SK-N-SH (cell line): Measurements from ENCODE around the gene WIZ. TPM values are rescaled to one million over a fixed set of nuclear protein-coding genes. Genes with fewer than 3 reads are reported as not detected.
A peak's percentile ranks its signal among the peaks of the same experiment; 100 is the strongest.

Experiments
- CTCF ChIA-PET: fragments of 300-600, 350-600 bp; formaldehyde crosslinking; extraction: SDS; loops from one replicate; lab custom pipeline; 2021; lab: Yijun Ruan, JAX
- POLR2A ChIA-PET: fragments of 350-600 bp; sonication (Branson Sonifier 250); formaldehyde crosslinking; extraction: SDS; loops from one replicate; lab custom pipeline; 2020; ENCODE audit warnings: antibody characterized with exemption, inconsistent platforms; lab: Yijun Ruan, JAX
- DNase-seq: peaks from one replicate; pipeline ENCODE4 v3.0.0; 2012
- H2AFZ ChIP-seq: fragments of 200-600 bp; sonication (generic); 2 replicates; pipeline ENCODE4 v1.8.1; 2016; ENCODE audit warnings: antibody characterized with exemption, mild to moderate bottlenecking, low read depth
- H3F3A ChIP-seq: fragments of 200-600 bp; sonication (generic); replicated peaks from 2 replicates; pipeline ENCODE3; 2016; ENCODE audit warnings: antibody characterized with exemption, mild to moderate bottlenecking; ENCODE audit not compliant: insufficient read depth
- H3K27ac ChIP-seq, 2 experiments: fragments of 200-500 bp in 1 of 2; fragments of 200-600 bp in 1 of 2; sonication (Bioruptor generic) in 1 of 2; sonication (generic), shearing (Covaris generic) in 1 of 2; 2 replicates each; pipeline versions ENCODE4 v1.5.1 to v1.6.1; 2014 to 2016; ENCODE audit warnings: low read depth in 2 of 2, inconsistent platforms in 1 of 2, low read length in 1 of 2, mild to moderate bottlenecking in 1 of 2, mixed read lengths in 1 of 2
- H3K27me3 ChIP-seq: fragments of 200-600 bp; sonication (generic), shearing (Covaris generic); 2 replicates; pipeline ENCODE4 v1.6.1; 2016; ENCODE audit warnings: mixed run types; ENCODE audit not compliant: insufficient read depth
- H3K36me3 ChIP-seq, 2 experiments: fragments of 200-500 bp in 1 of 2; fragments of 200-600 bp in 1 of 2; sonication (Bioruptor generic) in 1 of 2; sonication (generic) in 1 of 2; replicated peaks in 1 of 2; 2 replicates each; pipeline versions ENCODE3 to v1.5.1; 2014 to 2016; ENCODE audit warnings: low read length in 1 of 2, mild to moderate bottlenecking in 1 of 2; ENCODE audit not compliant: insufficient read depth in 2 of 2, control insufficient read depth in 1 of 2
- H3K4me1 ChIP-seq, 2 experiments: fragments of 200-500 bp in 1 of 2; fragments of 200-600 bp in 1 of 2; sonication (Bioruptor generic) in 1 of 2; sonication (generic), shearing (Covaris generic) in 1 of 2; 2 replicates each; pipeline versions ENCODE4 v1.5.1 to v1.6.1; 2014 to 2016; ENCODE audit warnings: low read depth in 1 of 2, low read length in 1 of 2, mixed run types in 1 of 2; ENCODE audit not compliant: insufficient read depth in 2 of 2, control insufficient read depth in 1 of 2
- H3K4me2 ChIP-seq: fragments of 200-600 bp; sonication (generic), shearing (Covaris generic); 2 replicates; pipeline ENCODE4 v1.6.1; 2017; ENCODE audit warnings: mixed run types
- H3K4me3 ChIP-seq, 2 experiments: fragments of 200-500 bp in 1 of 2; fragments of 200-600 bp in 1 of 2; sonication (Bioruptor generic) in 1 of 2; sonication (generic), shearing (Covaris generic) in 1 of 2; 2 replicates each; pipeline versions ENCODE4 v1.5.1 to v1.8.1; 2014 to 2016; ENCODE audit warnings: low read depth in 2 of 2, inconsistent platforms in 1 of 2, low read length in 1 of 2, mild to moderate bottlenecking in 1 of 2, mixed read lengths in 1 of 2, moderate library complexity in 1 of 2
- H3K79me2 ChIP-seq: fragments of 200-600 bp; sonication (generic); 2 replicates; pipeline ENCODE4 v1.8.1; 2017; ENCODE audit warnings: mild to moderate bottlenecking; ENCODE audit not compliant: insufficient read depth
- H3K9ac ChIP-seq: fragments of 200-600 bp; sonication (generic); 2 replicates; pipeline ENCODE4 v1.6.1; 2017; ENCODE audit warnings: mixed run types
- H3K9me2 ChIP-seq: fragments of 200-600 bp; sonication (generic); 2 replicates; pipeline ENCODE4 v1.6.1; 2017; ENCODE audit warnings: mixed run types
- H3K9me3 ChIP-seq: fragments of 200-600 bp; sonication (generic); 2 replicates; pipeline ENCODE4 v1.6.1; 2017; ENCODE audit warnings: mixed run types, mild to moderate bottlenecking, moderate library complexity
- H4K20me1 ChIP-seq: fragments of 200-600 bp; sonication (generic); 2 replicates; pipeline ENCODE4 v1.6.1; 2017; ENCODE audit warnings: mild to moderate bottlenecking, mixed run types; ENCODE audit not compliant: insufficient read depth
- GATA2 ChIP-seq: sonication (generic); formaldehyde crosslinking; IDR thresholded peaks from 2 replicates; pipeline ENCODE4 v1.5.0; 2020; ENCODE audit warnings: mild to moderate bottlenecking, missing genetic modification reagents
- JUND ChIP-seq: IDR thresholded peaks from 2 replicates; pipeline ENCODE4 v1.4.0; 2012
- MEF2A ChIP-seq: IDR thresholded peaks from 2 replicates; pipeline ENCODE4 v1.4.0; 2012; ENCODE audit warnings: low read depth, borderline replicate concordance
- POLR2AphosphoS5 ChIP-seq: IDR thresholded peaks from 2 replicates; pipeline ENCODE4 v1.6.1; 2012; ENCODE audit warnings: low read depth, low read length
- RAD21 ChIP-seq: IDR thresholded peaks from 2 replicates; pipeline ENCODE4 v1.6.1; 2012; ENCODE audit warnings: mild to moderate bottlenecking, low read length
- RFX5 ChIP-seq: IDR thresholded peaks from 2 replicates; pipeline ENCODE4 v1.6.1; 2012; ENCODE audit warnings: mild to moderate bottlenecking, improper control_type of control experiment, low read length
- SMC3 ChIP-seq: IDR thresholded peaks from 2 replicates; pipeline ENCODE4 v1.6.1; 2012; ENCODE audit warnings: low read depth, low read length, improper control_type of control experiment
- WGBS: methylation state at CpG from one replicate; pipeline ENCODE4 v1.1.6; 2017; ENCODE audit warnings: low lambda C conversion rate; 5-methylcytosine and 5-hydroxymethylcytosine counted together
- polyA plus RNA-seq, 3 experiments: library from polyadenylated mRNA; depleted of rRNA; stranded (reverse); fragments of >200 nt; gene quantifications; 2 replicates each; pipeline ENCODE4 v1.2.3, GENCODE V29; 2012
- TF ChIP-seq, protein P1 (sequence below): IDR thresholded peaks from 2 replicates; pipeline ENCODE4 v1.6.1; 2012; ENCODE audit warnings: mild to moderate bottlenecking, low read depth, low read length, moderate library complexity
- TF ChIP-seq, protein P2 (sequence below): IDR thresholded peaks from 2 replicates; pipeline ENCODE4; 2012

The WIZ gene
- polyA plus RNA-seq, 1 of the 3 experiments (the other 2 are of a cell fraction): 15.5 TPM

DNA sequence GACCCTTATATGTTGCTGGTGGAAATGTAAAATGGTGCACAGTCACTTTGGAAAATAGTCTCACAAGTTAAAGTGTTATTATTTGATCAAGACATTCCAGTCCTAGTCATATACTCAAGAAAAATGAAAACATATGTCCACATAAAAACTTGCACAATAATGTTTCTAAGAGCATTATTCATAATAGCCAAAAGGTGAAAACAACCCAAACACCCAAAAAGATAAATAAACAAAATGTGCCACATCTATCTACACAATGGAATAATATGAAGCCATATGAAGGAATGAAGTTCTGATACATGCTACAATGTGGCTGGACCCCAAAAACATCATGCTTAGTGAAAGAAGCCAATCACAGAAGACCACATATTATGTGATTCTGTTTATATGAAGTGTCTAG, 55.8 kb downstream of the WIZ start:
- Histone ChIP-seq H3K27ac (no peak overlapping the region), H3K36me3 (peaks cover 32 to 48% of the 10 kb centered on the region in 2 experiments), H3K9me2 (no peaks in the 10 kb centered on the region), H3F3A (peaks cover 13% of the 10 kb centered on the region), H3K4me3 (no peak overlapping the region), H4K20me1 (peaks cover 4% of the 10 kb centered on the region; the same call in 1 of the 2 replicates), H3K4me1 (no peaks in the 10 kb centered on the region), H2AFZ (no peak overlapping the region), H3K27me3 (no peaks in the 10 kb centered on the region)
- no peak for DNase-seq
- TF ChIP-seq RFX5: no peak
- TF ChIP-seq, all 33 proteins: peak for 0
- H3K9ac ChIP-seq: no peak overlapping the region
- CTCF ChIA-PET: interaction anchor here (0.7 kb wide), 1 partner anchor 66 kb away, joined by 3 read pairs; no protein-coding TSS in a partner anchor
- H3K9me3 ChIP-seq: no peaks in the 10 kb centered on the region
- H3K79me2 ChIP-seq: peaks cover 44% of the 10 kb centered on the region
- POLR2A ChIA-PET: no interaction called here
- no peak overlapping the region for H3K4me2 ChIP-seq

- peaks cover 4% of the 10 kb centered on the region; the same call in 1 of the 2 replicates for H4K20me1 ChIP-seq
- POLR2A ChIA-PET: no interaction called here
- peaks cover 10 to 51% of the 10 kb centered on the region in 2 experiments for H3K36me3 ChIP-seq
Observed at GRCh38 chr19:15390814-15391213, 58.9 kb downstream of the WIZ start.

DNA sequence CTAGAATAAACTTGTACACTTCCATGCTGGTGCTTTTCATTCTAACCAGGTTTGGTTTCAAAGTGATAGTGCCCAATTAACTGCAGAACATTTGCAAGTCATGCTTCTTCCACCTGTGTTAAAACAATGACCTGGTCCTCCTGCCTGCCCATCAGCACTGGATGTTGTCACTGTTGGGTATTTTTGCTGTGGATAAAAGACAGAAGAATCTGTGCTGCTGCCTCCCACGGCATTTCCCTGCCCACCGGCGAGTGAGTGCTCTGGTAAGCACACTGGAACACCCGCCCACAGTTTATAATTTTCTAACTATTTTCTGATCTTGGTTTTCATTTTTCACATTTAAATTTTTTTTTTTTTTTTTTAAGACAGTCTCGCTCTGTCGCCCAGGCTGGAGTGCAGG, 67.9 kb downstream of the WIZ start:
- Histone ChIP-seq H3K27ac (peak overlapping the region; percentile 24 to 26; a peak in 1 of 4 replicates), H3K9me2 (no peaks in the 10 kb centered on the region), H3K9ac (no peak overlapping the region), H3K4me1 (peaks cover 6 to 19% of the 10 kb centered on the region in 2 experiments; a peak in 3 of 4 replicates), H3K79me2 (peaks cover 39% of the 10 kb centered on the region), H3K9me3 (no peaks in the 10 kb centered on the region), H3K27me3 (no peaks in the 10 kb centered on the region), H3K4me3 (no peak overlapping the region), H4K20me1 (peaks cover 18% of the 10 kb centered on the region), H3K36me3 (peaks cover 8 to 22% of the 10 kb centered on the region in 2 experiments), H3K4me2 (no peak overlapping the region), H3F3A (peaks cover 24% of the 10 kb centered on the region), H2AFZ (no peak overlapping the region)
- ChIA-PET CTCF (no interaction called here), POLR2A (no interaction called here)
- TF ChIP-seq GATA2 (CRISPR knock-in tag) (no peak), SMC3 (no peak), RAD21 (no peak), POLR2AphosphoS5 (no peak)
- TF ChIP-seq, protein P1, sequence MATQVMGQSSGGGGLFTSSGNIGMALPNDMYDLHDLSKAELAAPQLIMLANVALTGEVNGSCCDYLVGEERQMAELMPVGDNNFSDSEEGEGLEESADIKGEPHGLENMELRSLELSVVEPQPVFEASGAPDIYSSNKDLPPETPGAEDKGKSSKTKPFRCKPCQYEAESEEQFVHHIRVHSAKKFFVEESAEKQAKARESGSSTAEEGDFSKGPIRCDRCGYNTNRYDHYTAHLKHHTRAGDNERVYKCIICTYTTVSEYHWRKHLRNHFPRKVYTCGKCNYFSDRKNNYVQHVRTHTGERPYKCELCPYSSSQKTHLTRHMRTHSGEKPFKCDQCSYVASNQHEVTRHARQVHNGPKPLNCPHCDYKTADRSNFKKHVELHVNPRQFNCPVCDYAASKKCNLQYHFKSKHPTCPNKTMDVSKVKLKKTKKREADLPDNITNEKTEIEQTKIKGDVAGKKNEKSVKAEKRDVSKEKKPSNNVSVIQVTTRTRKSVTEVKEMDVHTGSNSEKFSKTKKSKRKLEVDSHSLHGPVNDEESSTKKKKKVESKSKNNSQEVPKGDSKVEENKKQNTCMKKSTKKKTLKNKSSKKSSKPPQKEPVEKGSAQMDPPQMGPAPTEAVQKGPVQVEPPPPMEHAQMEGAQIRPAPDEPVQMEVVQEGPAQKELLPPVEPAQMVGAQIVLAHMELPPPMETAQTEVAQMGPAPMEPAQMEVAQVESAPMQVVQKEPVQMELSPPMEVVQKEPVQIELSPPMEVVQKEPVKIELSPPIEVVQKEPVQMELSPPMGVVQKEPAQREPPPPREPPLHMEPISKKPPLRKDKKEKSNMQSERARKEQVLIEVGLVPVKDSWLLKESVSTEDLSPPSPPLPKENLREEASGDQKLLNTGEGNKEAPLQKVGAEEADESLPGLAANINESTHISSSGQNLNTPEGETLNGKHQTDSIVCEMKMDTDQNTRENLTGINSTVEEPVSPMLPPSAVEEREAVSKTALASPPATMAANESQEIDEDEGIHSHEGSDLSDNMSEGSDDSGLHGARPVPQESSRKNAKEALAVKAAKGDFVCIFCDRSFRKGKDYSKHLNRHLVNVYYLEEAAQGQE: no peak
- TF ChIP-seq, protein P2, sequence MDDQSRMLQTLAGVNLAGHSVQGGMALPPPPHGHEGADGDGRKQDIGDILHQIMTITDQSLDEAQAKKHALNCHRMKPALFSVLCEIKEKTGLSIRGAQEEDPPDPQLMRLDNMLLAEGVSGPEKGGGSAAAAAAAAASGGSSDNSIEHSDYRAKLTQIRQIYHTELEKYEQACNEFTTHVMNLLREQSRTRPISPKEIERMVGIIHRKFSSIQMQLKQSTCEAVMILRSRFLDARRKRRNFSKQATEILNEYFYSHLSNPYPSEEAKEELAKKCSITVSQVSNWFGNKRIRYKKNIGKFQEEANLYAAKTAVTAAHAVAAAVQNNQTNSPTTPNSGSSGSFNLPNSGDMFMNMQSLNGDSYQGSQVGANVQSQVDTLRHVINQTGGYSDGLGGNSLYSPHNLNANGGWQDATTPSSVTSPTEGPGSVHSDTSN: no peak
- DNase-seq: no peak
- 91% methylated on average over 6 of the region's 6 CpGs for WGBS

More at GRCh38 chr19:15390814-15391213, 58.9 kb downstream of the WIZ start:
- CTCF ChIA-PET: no interaction called here
- H3K27ac ChIP-seq: no peak overlapping the region
- no peak overlapping the region for H3K4me3 ChIP-seq
- H3K9me2 ChIP-seq: no peaks in the 10 kb centered on the region
- no peak overlapping the region for H3K4me2 ChIP-seq
- no peaks in the 10 kb centered on the region for H3K4me1 ChIP-seq
- DNase-seq: no peak
- H2AFZ ChIP-seq: no peak overlapping the region
- TF ChIP-seq MEF2A (no peak), SMC3 (no peak), JUND (no peak)
- H3K79me2 ChIP-seq: peaks cover 65% of the 10 kb centered on the region
- no peak overlapping the region for H3K9ac ChIP-seq
- 95% methylated on average over 2 of the region's 2 CpGs for WGBS
- H3K9me3 ChIP-seq: no peaks in the 10 kb centered on the region
- peaks cover 13% of the 10 kb centered on the region for H3F3A ChIP-seq
- H3K27me3 ChIP-seq: no peaks in the 10 kb centered on the region
